ENCODE measurements around the gene NSUN6.

The NSUN6 gene

GRCh38 chr10:18651324-18652007 is at the start of gene NSUN6:
NSUN6 (minus strand) TSS chr10:18651587; CDS start chr10:18651203, 384 bp downstream.
- FAIRE-seq (peak; percentile 50), DNase-seq (ENCODE audit: low spot score) (peak; percentile 86)

- FAIRE-seq (no peak), DNase-seq (ENCODE audit: low spot score) (no peak)
Observed at GRCh38 chr10:18699849-18700840, 48.8 kb upstream of the NSUN6 start.

- no peak for FAIRE-seq
- DNase-seq (ENCODE audit: low spot score), result no peak
Observed at GRCh38 chr10:18690541-18690940, 39.2 kb upstream of the NSUN6 start.

GRCh38 chr10:18689498-18689897 is 38.1 kb upstream of the NSUN6 start:
- no peak for DNase-seq (ENCODE audit: low spot score)

GRCh38 chr10:18687706-18688105 is 36.3 kb upstream of the NSUN6 start:
- FAIRE-seq (no peak), DNase-seq (ENCODE audit: low spot score) (no peak)

More at GRCh38 chr10:18689498-18689897, 38.1 kb upstream of the NSUN6 start:
- FAIRE-seq, result no peak

GRCh38 chr10:18687195-18687594 is 35.8 kb upstream of the NSUN6 start:
- DNase-seq (ENCODE audit: low spot score), result no peak
- no peak for FAIRE-seq

- FAIRE-seq (no peak), DNase-seq (ENCODE audit: low spot score) (no peak)
Observed at GRCh38 chr10:18685555-18685954, 34.2 kb upstream of the NSUN6 start.

- no peak for FAIRE-seq
- DNase-seq (ENCODE audit: low spot score), result no peak
Observed at GRCh38 chr10:18684953-18685352, 33.6 kb upstream of the NSUN6 start.

- DNase-seq (ENCODE audit: low spot score) (no peak), FAIRE-seq (no peak)
Observed at GRCh38 chr10:18684416-18684815, 33.0 kb upstream of the NSUN6 start.

GRCh38 chr10:18683427-18683826 is 32.0 kb upstream of the NSUN6 start:
- no peak for FAIRE-seq

GRCh38 chr10:18681971-18682411 is 30.6 kb upstream of the NSUN6 start:
- FAIRE-seq (no peak), DNase-seq (ENCODE audit: low spot score) (peak; percentile 33)

More at GRCh38 chr10:18683427-18683826, 32.0 kb upstream of the NSUN6 start:
- no peak for DNase-seq (ENCODE audit: low spot score)

GRCh38 chr10:18681366-18681765 is 30.0 kb upstream of the NSUN6 start:
- FAIRE-seq, result no peak

GRCh38 chr10:18680754-18681153 is 29.4 kb upstream of the NSUN6 start:
- DNase-seq (ENCODE audit: low spot score), result no peak
- FAIRE-seq, result no peak

More at GRCh38 chr10:18681366-18681765, 30.0 kb upstream of the NSUN6 start:
- DNase-seq (ENCODE audit: low spot score), result no peak

GRCh38 chr10:18675086-18675801 is 23.9 kb upstream of the NSUN6 start:
- FAIRE-seq, result no peak
- no peak for DNase-seq (ENCODE audit: low spot score)

GRCh38 chr10:18668026-18668425 is 16.6 kb upstream of the NSUN6 start:
- no peak for FAIRE-seq
- DNase-seq (ENCODE audit: low spot score), result no peak

- FAIRE-seq, result no peak
- peak; percentile 40 for DNase-seq (ENCODE audit: low spot score)
Observed at GRCh38 chr10:18666810-18667209, 15.4 kb upstream of the NSUN6 start.

- no peak for FAIRE-seq
- no peak for DNase-seq (ENCODE audit: low spot score)
Observed at GRCh38 chr10:18665815-18666558, 14.6 kb upstream of the NSUN6 start.

GRCh38 chr10:18664841-18665478 is 13.6 kb upstream of the NSUN6 start:
- DNase-seq (ENCODE audit: low spot score), result no peak
- no peak for FAIRE-seq

- FAIRE-seq, result no peak
- DNase-seq (ENCODE audit: low spot score), result no peak
Observed at GRCh38 chr10:18660816-18661431, 9.5 kb upstream of the NSUN6 start.

Measured in urothelium cell line (cell line).